H1 (cell line): ENCODE results near the gene RBM27. TPM values are rescaled to one million over a fixed set of nuclear protein-coding genes. Genes with fewer than 3 reads are reported as not detected.

Experiments
- ASH2L ChIP-seq: fragments of 200-600, 300-600 bp; sonication (generic); IDR thresholded peaks from one replicate; pipeline ENCODE4 v1.7.1; 2017; ENCODE audit warnings: low read length
- CHD1 ChIP-seq: IDR thresholded peaks from 2 replicates; pipeline ENCODE4 v1.6.1; 2012; ENCODE audit warnings: low read depth, low read length, improper control_type of control experiment
- CHD2 ChIP-seq: IDR thresholded peaks from 2 replicates; pipeline ENCODE4 v1.6.1; 2012; ENCODE audit warnings: low read length, improper control_type of control experiment
- CREB1 ChIP-seq: IDR thresholded peaks from 2 replicates; pipeline ENCODE4 v1.6.1; 2012; ENCODE audit warnings: inconsistent platforms
- CTBP2 ChIP-seq: IDR thresholded peaks from 2 replicates; pipeline ENCODE4 v1.7.0; 2011; ENCODE audit warnings: borderline replicate concordance, mild to moderate bottlenecking, moderate library complexity, mixed read lengths, low read length; ENCODE audit not compliant: insufficient read depth, insufficient read length
- EZH2 ChIP-seq: fragments of 200-600 bp; sonication (generic); IDR thresholded peaks from 2 replicates; pipeline ENCODE4 v1.7.1; 2012; ENCODE audit warnings: low read depth, mild to moderate bottlenecking, moderate library complexity, low read length, inconsistent platforms; ENCODE audit not compliant: severe bottlenecking
- HDAC2 ChIP-seq, 2 experiments: fragments of 300-600 bp in 1 of 2; sonication (generic) in 1 of 2; IDR thresholded peaks; 2 replicates each; pipeline ENCODE4 v1.6.1; 2011 to 2012; ENCODE audit warnings: low read depth in 2 of 2, low read length in 2 of 2, mild to moderate bottlenecking in 2 of 2, moderate library complexity in 2 of 2, borderline replicate concordance in 1 of 2, inconsistent platforms in 1 of 2
- HDAC6 ChIP-seq: IDR thresholded peaks from one replicate; pipeline ENCODE4 v1.7.1; 2012; ENCODE audit warnings: low read depth, mild to moderate bottlenecking, inconsistent platforms, low read length, moderate library complexity
- NRF1 ChIP-seq: IDR thresholded peaks from 2 replicates; pipeline ENCODE4 v1.6.1; 2011; ENCODE audit warnings: mild to moderate bottlenecking, low read depth, low read length, improper control_type of control experiment
- SP1 ChIP-seq: IDR thresholded peaks from 2 replicates; pipeline ENCODE4 v1.6.1; 2011; ENCODE audit warnings: low read depth, low read length
- SP2 ChIP-seq: IDR thresholded peaks from 2 replicates; pipeline ENCODE4 v1.6.1; 2012; ENCODE audit warnings: mild to moderate bottlenecking, low read length, inconsistent platforms
- SUZ12 ChIP-seq: fragments of 200-600 bp; sonication (generic); IDR thresholded peaks from 2 replicates; pipeline ENCODE4 v1.6.1; 2012; ENCODE audit warnings: mild to moderate bottlenecking, inconsistent platforms, low read length, moderate library complexity, mixed read lengths
- TAF1 ChIP-seq: IDR thresholded peaks from 2 replicates; pipeline ENCODE4 v1.6.1; 2011; ENCODE audit warnings: mild to moderate bottlenecking, low read depth, low read length
- TEAD4 ChIP-seq: IDR thresholded peaks from 2 replicates; pipeline ENCODE4 v1.6.1; 2012; ENCODE audit warnings: low read depth, low read length, inconsistent platforms, mixed read lengths
- YY1 ChIP-seq: IDR thresholded peaks from 2 replicates; pipeline ENCODE4 v1.6.1; 2011; ENCODE audit warnings: low read depth, mild to moderate bottlenecking, low read length
- polyA plus RNA-seq, 7 experiments: library from polyadenylated mRNA; depleted of rRNA in 3 of 7; stranded (reverse) in 5 of 7; unstranded in 2 of 7; fragments of >200 nt in 5 of 7; fragments of 200-250 nt in 2 of 7; gene quantifications; 1 replicate in 5 of 7; 2 replicates in 1 of 7; 4 replicates in 1 of 7; pipeline versions ENCODE4 v1.2.1 to v1.2.3, GENCODE V29; 2011 to 2013; ENCODE audit warnings: missing spikeins in 2 of 7, mixed read lengths in 2 of 7
- total RNA-seq: library from RNA; stranded (reverse); fragmentation: NEBNext Ultra II Directional; extraction: Animal tissue kit (Norgen Biotek cat#: 25700); gene quantifications from 2 replicates; pipeline ENCODE4 v1.2.1, GENCODE V29; 2021
- TF ChIP-seq, protein P1 (sequence below): IDR thresholded peaks from 2 replicates; pipeline ENCODE4 v1.6.1; 2012; ENCODE audit warnings: inconsistent platforms
- TF ChIP-seq, protein P2 (sequence below): IDR thresholded peaks from 2 replicates; pipeline ENCODE4 v1.6.1; 2012; ENCODE audit warnings: inconsistent platforms

Gene RBM27
- total and polyA plus RNA-seq, 2 of the 8 experiments (the other 6 are each of a cell fraction or from before 2014, with no cell fraction given), result 13.1 to 42.9 TPM

DNA sequence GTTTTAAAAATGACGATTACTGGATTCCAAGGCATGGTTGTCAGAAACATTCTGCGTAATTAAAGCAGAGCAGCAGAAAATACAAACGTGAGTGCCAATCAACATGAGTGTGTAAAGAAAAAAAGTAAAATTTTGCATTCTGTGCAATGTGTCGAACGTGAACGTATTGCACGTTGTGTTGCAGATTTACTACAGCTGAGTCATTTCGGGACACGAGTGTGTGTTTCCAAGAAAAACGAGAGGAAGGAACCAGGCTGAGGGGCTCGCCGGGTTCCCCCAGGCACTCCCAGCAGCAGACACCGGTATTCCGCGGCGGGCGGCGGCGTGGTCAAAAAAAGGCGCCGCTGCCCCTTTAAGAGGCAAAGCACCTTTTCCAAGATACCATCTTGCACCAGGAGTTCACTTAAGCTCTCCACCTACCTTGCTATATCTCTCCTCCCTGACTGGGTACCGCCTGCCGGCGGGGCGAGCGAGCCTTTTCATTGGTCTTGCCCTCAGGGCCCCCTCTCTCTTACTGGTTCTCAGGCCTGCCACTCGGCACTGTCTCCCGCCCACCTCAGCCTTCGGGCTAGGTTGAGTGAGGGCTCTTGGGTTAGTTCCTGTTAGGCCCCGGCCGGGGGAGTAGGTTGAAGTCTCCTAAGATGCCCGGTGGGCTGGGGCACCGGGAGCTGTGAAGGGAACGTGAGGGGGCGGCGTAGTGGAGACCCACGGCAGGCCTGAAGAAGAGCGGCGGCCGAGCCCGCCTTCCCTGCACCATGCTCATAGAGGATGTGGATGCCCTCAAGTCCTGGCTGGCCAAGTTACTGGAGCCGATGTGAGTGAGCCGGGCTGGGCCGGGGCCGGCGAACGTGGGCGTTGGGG lies at the start of gene RBM27 (continued):
- TF ChIP-seq CTBP2 (peak; percentile 38), SP1 (peak; percentile 100), CHD1 (peak; percentile 15; the same call in 1 of the 2 replicates), ASH2L (peak; percentile 88), SUZ12 (no peak), EZH2 (no peak), HDAC2 (IDR thresholded peaks at IDR 0.05; ENCODE audit: borderline replicate concordance in 1 of 2, low read depth in 2 of 2, low read length in 2 of 2) (peak; percentile 28 to 88; a peak in 1 of 4 replicates), CREB1 (peak; percentile 70; the same call in 1 of the 2 replicates), TEAD4 (no peak), SP2 (peak; percentile 97), NRF1 (no peak), HDAC6 (no peak), TAF1 (peak; percentile 89), CHD2 (peak; percentile 97), YY1 (peak; percentile 30; the same call in 1 of the 2 replicates)
- TF ChIP-seq, protein P1, sequence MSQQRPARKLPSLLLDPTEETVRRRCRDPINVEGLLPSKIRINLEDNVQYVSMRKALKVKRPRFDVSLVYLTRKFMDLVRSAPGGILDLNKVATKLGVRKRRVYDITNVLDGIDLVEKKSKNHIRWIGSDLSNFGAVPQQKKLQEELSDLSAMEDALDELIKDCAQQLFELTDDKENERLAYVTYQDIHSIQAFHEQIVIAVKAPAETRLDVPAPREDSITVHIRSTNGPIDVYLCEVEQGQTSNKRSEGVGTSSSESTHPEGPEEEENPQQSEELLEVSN, result 0 out of 2 replicates have a peak, but pooled peaks have one; percentile 28
- TF ChIP-seq, protein P2, sequence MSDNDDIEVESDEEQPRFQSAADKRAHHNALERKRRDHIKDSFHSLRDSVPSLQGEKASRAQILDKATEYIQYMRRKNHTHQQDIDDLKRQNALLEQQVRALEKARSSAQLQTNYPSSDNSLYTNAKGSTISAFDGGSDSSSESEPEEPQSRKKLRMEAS, result peak; percentile 52; the same call in 1 of the 2 replicates
